Left ventricle myocardium inferior (tissue), 1 donor: ENCODE measurements around the gene DGKA. TPM values are rescaled to one million over a fixed set of nuclear protein-coding genes. Genes with fewer than 3 reads are reported as not detected.

Source experiments
- total RNA-seq: library from RNA; stranded (reverse); fragmentation: NEBNext Ultra II Directional; extraction: Animal tissue kit (Norgen Biotek cat#: 25700); gene quantifications from one replicate; pipeline ENCODE4 v1.2.1, GENCODE V29; 2021
- donor health status: DM: no; HTN: yes; CAD: no; lungs with severe emphysema.

Gene DGKA
- total RNA-seq, 1 donor from 2014 or later = 6.5 TPM

Other genes starting within 250 kb of the DGKA start
- 520 TPM for gene ITGA7, start 223.3 kb upstream of the DGKA start, total RNA-seq
- gene BLOC1S1, start 215.1 kb upstream of the DGKA start, total RNA-seq = 109 TPM
- gene RDH5, start 210.8 kb upstream of the DGKA start, total RNA-seq = 12.2 TPM
- 705 TPM for gene CD63, start 202.2 kb upstream of the DGKA start, total RNA-seq
- gene GDF11, start 188.0 kb upstream of the DGKA start, total RNA-seq = 15.6 TPM
- 53.2 TPM for gene SARNP, start 113.4 kb upstream of the DGKA start, total RNA-seq
- 13.3 TPM for gene ORMDL2, start 113.1 kb upstream of the DGKA start, total RNA-seq
- gene DNAJC14, start 101.6 kb upstream of the DGKA start, total RNA-seq = 18.6 TPM
- gene MMP19, start 88.2 kb upstream of the DGKA start, total RNA-seq = 2.2 TPM
- 14.8 TPM for gene PYM1, start 3.3 kb upstream of the DGKA start, total RNA-seq
- gene PMEL, start 34.9 kb downstream of the DGKA start, total RNA-seq = 0.16 TPM
- gene CDK2, start 35.7 kb downstream of the DGKA start, total RNA-seq = 7.3 TPM
- 111 TPM for gene RAB5B, start 42.9 kb downstream of the DGKA start, total RNA-seq
- gene SUOX, start 66.1 kb downstream of the DGKA start, total RNA-seq = 36.0 TPM
- gene IKZF4, start 89.9 kb downstream of the DGKA start, total RNA-seq = 8.4 TPM
- gene RPS26, start 110.8 kb downstream of the DGKA start, total RNA-seq = 48.7 TPM
- gene ERBB3, start 149.0 kb downstream of the DGKA start, total RNA-seq = 2.3 TPM
- 65.7 TPM for gene PA2G4, start 173.4 kb downstream of the DGKA start, total RNA-seq
- 1,892 TPM for gene RPL41, start 185.5 kb downstream of the DGKA start, total RNA-seq
- 4.9 TPM for gene ZC3H10, start 187.1 kb downstream of the DGKA start, total RNA-seq
- gene ESYT1, start 197.1 kb downstream of the DGKA start, total RNA-seq = 23.2 TPM
- 54.1 TPM for gene MYL6B, start 221.4 kb downstream of the DGKA start, total RNA-seq
- gene MYL6, start 227.2 kb downstream of the DGKA start, total RNA-seq = 508 TPM